ENCODE data around the gene RASGRP2. TPM values are rescaled to one million over a fixed set of nuclear protein-coding genes. Genes with fewer than 3 reads are reported as not detected.

The RASGRP2 gene
- total RNA-seq, 2 experiments from 2014 or later, result 3.5 to 4.6 TPM

GRCh38 chr11:64777449-64778222, 33.7 kb upstream of the RASGRP2 start:
- Mint-ChIP-seq H3K27ac (peak overlapping the region; percentile 89), H3K36me3 (peaks cover 53% of the 10 kb centered on the region), H3K4me1 (peaks cover 60% of the 10 kb centered on the region), H3K9me3 (no peaks in the 10 kb centered on the region), H3K27me3 (no peaks in the 10 kb centered on the region), H3K4me3 (peak overlapping the region; percentile 91)
- peak; percentile 89 for DNase-seq

GRCh38 chr11:64776875-64777274, 32.9 kb upstream of the RASGRP2 start:
- Mint-ChIP-seq H3K4me3 (peak overlapping the region; percentile 91), H3K27ac (peak overlapping the region; percentile 89), H3K4me1 (peaks cover 68% of the 10 kb centered on the region), H3K36me3 (peaks cover 60% of the 10 kb centered on the region), H3K9me3 (no peaks in the 10 kb centered on the region), H3K27me3 (no peaks in the 10 kb centered on the region)
- no peak for DNase-seq

DNA sequence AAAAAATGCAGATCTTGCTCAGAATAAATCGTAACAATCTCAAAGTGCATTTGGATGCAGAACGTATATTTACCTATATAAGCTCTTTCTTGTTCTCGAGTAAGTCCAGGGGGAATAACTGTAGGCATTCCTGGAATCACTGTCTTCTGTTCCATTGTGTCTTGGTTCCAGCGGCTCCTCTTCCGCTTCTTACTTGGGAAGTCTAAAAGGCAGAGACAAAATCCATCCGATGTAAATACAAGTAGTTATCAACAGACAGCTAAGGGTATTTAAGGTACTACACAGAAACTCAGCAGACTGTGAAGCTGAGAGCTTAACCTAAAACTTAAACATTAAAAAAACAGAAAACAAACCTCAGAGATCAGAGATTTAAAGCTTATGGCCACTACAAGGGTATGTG, 32.5 kb upstream of the RASGRP2 start:
- H3K9me3 Mint-ChIP-seq, result no peaks in the 10 kb centered on the region
- peak overlapping the region; percentile 91 for H3K4me3 Mint-ChIP-seq
- H3K4me1 Mint-ChIP-seq, result peaks cover 73% of the 10 kb centered on the region
- H3K27ac Mint-ChIP-seq, result peak overlapping the region; percentile 89
- H3K27me3 Mint-ChIP-seq, result no peaks in the 10 kb centered on the region
- H3K36me3 Mint-ChIP-seq, result peaks cover 64% of the 10 kb centered on the region
- no peak for DNase-seq

DNA sequence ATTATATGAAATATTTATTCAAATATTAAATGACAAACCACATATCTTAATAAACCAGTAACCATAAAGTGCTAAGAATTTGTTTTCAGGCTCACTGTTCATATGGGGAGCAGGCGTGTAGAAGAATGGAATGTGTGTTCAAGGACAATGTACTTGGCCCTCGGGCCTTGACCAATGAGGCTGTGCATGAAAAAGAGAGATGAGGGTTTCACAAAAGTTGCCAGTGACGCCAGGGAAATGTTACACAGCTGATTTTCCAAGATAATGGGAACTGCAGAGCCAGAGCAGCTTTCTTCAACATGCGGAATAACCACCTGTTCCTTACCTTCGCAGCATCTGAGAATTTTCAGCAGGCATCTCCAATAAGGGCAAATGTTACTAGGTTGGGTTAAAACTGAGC, 30.2 kb upstream of the RASGRP2 start:
- peak overlapping the region; percentile 82 for H3K27ac Mint-ChIP-seq
- H3K27me3 Mint-ChIP-seq, result no peaks in the 10 kb centered on the region
- DNase-seq, result no peak
- H3K9me3 Mint-ChIP-seq, result no peaks in the 10 kb centered on the region
- H3K4me3 Mint-ChIP-seq, result peak overlapping the region; percentile 91
- peaks cover 80% of the 10 kb centered on the region for H3K36me3 Mint-ChIP-seq
- peaks cover 75% of the 10 kb centered on the region for H3K4me1 Mint-ChIP-seq

DNA sequence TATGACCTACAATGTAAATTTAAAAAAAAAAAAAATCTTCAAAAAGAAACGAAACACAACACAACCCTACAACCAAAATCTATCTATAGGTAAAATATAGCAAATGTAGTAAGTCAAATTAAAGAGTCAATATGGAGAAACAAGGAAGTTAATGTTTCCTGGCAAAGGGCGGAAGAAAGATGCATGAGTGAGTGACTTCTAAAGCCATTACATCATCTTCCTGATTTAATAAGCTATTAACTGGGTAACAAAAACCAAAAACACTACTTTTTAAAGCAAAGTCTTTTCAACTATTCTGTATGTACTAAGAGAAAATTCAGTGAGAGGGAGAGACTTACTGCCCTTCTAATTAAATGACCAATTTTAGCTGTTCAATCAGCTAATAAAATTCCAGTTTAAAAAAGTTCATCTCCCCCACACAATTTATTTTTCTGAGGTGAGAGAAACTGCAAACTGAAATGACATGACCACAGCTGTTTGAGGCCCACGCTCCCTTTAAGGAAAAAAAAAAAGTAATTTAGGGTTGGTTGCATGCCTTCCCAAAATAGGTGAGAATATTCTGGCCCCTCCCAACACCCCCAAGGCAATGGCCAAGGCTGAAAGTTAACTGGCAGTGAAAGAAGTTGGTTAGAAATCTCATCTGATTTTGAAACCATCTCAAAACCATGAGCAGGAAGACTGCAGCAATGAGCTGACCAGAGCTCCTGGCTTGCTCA, 28.5 kb upstream of the RASGRP2 start:
- no peaks in the 10 kb centered on the region for H3K27me3 Mint-ChIP-seq
- peaks cover 90% of the 10 kb centered on the region for H3K4me1 Mint-ChIP-seq
- H3K4me3 Mint-ChIP-seq, result peak overlapping the region; percentile 62
- H3K36me3 Mint-ChIP-seq, result peaks cover 94% of the 10 kb centered on the region
- H3K27ac Mint-ChIP-seq, result peak overlapping the region; percentile 87
- H3K9me3 Mint-ChIP-seq, result no peaks in the 10 kb centered on the region
- DNase-seq, result no peak

- Mint-ChIP-seq H3K27ac (peak overlapping the region; percentile 87), H3K9me3 (no peaks in the 10 kb centered on the region), H3K4me3 (peak overlapping the region; percentile 62), H3K27me3 (no peaks in the 10 kb centered on the region), H3K36me3 (peaks cover 93% of the 10 kb centered on the region), H3K4me1 (peaks cover 91% of the 10 kb centered on the region)
- no peak for DNase-seq
Observed at GRCh38 chr11:64771861-64772260, 27.9 kb upstream of the RASGRP2 start.

DNA sequence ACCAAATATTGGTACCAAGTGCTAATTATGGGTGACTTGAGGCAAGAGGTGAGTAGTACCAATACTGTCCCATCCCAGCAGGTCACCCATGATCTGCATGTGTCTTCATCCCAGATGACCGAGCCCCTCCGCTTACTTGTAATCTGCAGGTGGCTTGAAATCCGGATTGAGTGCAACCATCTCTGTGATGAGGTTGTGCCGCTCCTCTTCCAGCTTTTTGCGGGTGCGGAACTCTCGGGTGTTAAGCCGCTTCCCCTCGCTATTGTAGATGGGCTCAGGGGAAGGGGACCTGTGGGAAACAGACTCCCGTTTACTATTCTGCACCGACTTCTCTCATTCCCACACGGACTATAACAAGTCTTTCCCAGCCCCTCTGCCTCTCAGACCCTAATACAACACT, 26.2 kb upstream of the RASGRP2 start:
- Mint-ChIP-seq H3K4me1 (peaks cover 85% of the 10 kb centered on the region), H3K36me3 (peaks cover 85% of the 10 kb centered on the region), H3K9me3 (no peaks in the 10 kb centered on the region), H3K27me3 (no peaks in the 10 kb centered on the region), H3K4me3 (no peak overlapping the region), H3K27ac (peak overlapping the region; percentile 35)
- no peak for DNase-seq

DNA sequence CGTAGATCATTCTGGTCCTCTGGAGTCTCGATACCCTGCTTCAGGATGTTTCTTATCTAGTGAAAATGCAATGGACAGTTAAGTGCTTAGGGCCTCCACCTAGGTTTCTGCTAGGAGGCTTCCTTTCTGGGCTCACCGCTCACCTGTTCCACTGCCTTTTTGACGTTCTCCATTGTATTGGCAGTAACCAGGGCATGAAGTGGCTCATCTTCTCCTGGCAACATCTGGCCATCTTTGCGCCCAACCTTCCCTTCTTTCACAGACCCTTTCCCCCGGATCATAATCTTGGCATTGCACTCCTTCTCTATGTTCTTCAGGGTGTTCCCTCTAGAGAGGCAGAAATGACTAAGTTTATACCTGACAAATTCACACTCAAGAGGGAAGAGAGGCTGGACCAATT, 25.3 kb upstream of the RASGRP2 start:
- H3K4me1 Mint-ChIP-seq, result peaks cover 85% of the 10 kb centered on the region
- no peaks in the 10 kb centered on the region for H3K9me3 Mint-ChIP-seq
- H3K27me3 Mint-ChIP-seq, result no peaks in the 10 kb centered on the region
- peaks cover 85% of the 10 kb centered on the region for H3K36me3 Mint-ChIP-seq
- no peak for DNase-seq
- peak overlapping the region; percentile 83 for H3K27ac Mint-ChIP-seq
- no peak overlapping the region for H3K4me3 Mint-ChIP-seq

DNA sequence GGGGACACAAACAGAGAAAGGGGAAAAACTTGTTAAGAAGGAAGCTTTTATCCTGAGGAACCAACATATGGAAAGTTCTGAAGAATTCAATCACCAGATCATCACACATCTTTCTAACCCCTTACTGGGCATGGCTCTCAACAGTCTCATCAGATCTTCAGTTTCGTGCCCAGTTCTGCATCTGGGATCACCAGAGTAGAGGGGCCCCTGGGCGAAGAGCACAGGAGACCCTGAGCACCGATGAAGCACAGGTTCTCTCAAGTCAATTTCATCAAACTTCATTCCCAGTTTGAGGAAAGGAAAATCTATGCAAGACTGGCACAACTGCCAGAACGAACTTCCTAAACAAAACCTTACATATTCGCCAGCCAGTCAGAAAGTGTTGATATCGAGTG, 24.4 kb upstream of the RASGRP2 start:
- Mint-ChIP-seq H3K36me3 (peaks cover 85% of the 10 kb centered on the region), H3K4me1 (peaks cover 86% of the 10 kb centered on the region)

DNA sequence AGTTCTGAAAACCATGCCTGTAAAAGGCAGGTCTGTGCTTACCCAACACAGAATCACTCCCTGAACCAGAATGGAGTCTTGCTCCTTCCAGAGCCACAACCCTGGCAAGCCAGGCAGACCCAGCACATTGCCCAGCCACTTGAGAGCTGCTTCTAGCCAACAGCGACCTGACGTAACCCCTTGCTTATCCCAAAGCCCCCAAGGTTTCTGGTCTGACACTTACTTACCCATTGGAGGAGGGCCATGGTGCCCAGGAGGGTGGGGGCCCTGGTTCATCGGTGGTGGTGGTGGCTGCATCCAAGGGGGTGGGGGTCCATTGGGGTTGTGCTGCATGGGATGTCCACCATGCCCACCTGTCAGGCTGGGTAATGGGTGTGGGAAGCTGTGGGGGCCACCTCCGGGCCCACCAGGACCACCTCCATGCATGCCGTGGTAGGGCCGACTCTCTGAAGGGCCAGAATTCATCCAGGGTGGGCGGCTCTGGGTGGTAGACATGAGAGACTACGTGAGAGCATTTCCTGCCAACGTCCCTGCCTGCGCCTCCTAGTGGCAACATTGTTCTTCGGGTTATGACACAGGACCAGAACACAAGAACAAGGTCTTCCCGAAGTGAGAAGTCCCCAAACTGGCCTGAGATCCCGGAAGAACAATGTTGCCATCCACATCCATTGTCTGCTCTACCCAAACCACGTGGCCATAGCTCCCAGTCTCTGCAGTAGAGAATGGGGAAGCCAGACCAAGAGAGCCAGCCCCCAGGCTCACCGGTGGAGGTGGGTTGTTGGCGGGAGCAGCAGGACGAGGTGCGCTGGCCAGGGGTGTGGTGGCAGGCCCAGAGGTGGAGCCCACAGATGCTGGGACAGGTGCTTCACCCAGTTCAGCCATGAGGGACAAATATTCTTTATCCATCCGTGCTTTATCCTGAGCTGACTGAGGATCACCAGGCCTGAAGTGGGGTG, 23.7 kb upstream of the RASGRP2 start:
- Mint-ChIP-seq H3K4me1 (peaks cover 86% of the 10 kb centered on the region), H3K36me3 (peaks cover 83% of the 10 kb centered on the region), H3K4me3 (peak overlapping the region; percentile 22), H3K9me3 (no peaks in the 10 kb centered on the region), H3K27ac (peak overlapping the region; percentile 83), H3K27me3 (no peaks in the 10 kb centered on the region)
- peak; percentile 75 for DNase-seq

More for the DNA sequence above, 24.4 kb upstream of the RASGRP2 start:
- peak overlapping the region; percentile 83 for H3K27ac Mint-ChIP-seq
- H3K4me3 Mint-ChIP-seq, result peak overlapping the region; percentile 22
- DNase-seq, result no peak
- H3K9me3 Mint-ChIP-seq, result no peaks in the 10 kb centered on the region
- H3K27me3 Mint-ChIP-seq, result no peaks in the 10 kb centered on the region

- Mint-ChIP-seq H3K4me1 (peaks cover 86% of the 10 kb centered on the region), H3K9me3 (no peaks in the 10 kb centered on the region), H3K36me3 (peaks cover 81% of the 10 kb centered on the region), H3K27ac (peak overlapping the region; percentile 83), H3K4me3 (no peak overlapping the region), H3K27me3 (no peaks in the 10 kb centered on the region)
- no peak for DNase-seq
Observed at GRCh38 chr11:64766881-64767280, 22.9 kb upstream of the RASGRP2 start.

DNA sequence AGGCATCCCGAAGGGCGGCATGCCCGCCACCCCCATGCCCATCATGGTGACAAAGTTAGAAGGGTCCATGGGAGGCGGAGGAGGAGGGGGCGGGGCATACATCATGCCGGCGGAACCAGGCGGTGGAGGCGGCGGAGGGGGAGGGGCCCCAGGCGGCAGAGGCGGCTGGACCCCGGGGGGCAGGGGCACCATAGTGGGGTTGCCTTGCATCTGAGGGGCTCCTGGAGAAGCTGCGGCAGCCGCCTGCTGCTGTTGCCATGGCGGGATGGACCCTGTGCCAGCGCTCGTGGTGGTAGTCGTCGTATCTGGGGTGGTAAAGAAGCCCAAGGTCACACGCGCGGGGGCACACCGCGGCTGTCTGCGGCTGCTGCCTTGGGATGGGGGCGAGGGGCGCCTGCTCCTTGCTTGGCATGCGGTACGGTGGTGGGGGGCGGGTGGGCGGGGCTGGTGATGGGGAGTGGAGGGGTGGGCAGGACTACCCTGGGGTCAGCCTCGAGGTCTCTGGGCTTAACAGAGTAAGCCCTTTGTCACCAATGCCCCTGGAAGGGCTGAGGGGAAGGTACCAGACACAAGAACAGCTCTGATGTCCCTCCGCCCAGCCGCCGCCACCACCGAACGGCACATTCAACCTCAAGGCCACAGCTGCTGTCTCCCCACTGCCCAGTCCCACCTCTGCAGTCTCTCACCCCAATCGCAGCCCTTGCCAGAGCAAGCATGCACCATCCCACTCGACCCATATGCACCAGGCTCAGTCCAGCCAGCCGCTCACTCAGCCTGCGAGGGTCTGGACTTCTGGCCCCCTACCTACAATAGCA, 22.1 kb upstream of the RASGRP2 start:
- H3K27me3 Mint-ChIP-seq, result no peaks in the 10 kb centered on the region
- H3K27ac Mint-ChIP-seq, result peak overlapping the region; percentile 88
- peaks cover 86% of the 10 kb centered on the region for H3K4me1 Mint-ChIP-seq
- no peaks in the 10 kb centered on the region for H3K9me3 Mint-ChIP-seq
- peak overlapping the region; percentile 69 for H3K4me3 Mint-ChIP-seq
- peaks cover 75% of the 10 kb centered on the region for H3K36me3 Mint-ChIP-seq
- no peak for DNase-seq

- peaks cover 87% of the 10 kb centered on the region for H3K4me1 Mint-ChIP-seq
- H3K36me3 Mint-ChIP-seq, result peaks cover 68% of the 10 kb centered on the region
- DNase-seq, result no peak
- no peaks in the 10 kb centered on the region for H3K27me3 Mint-ChIP-seq
- H3K27ac Mint-ChIP-seq, result peak overlapping the region; percentile 88
- no peaks in the 10 kb centered on the region for H3K9me3 Mint-ChIP-seq
- peak overlapping the region; percentile 69 for H3K4me3 Mint-ChIP-seq
Observed at GRCh38 chr11:64765291-64765850, 21.4 kb upstream of the RASGRP2 start.

GRCh38 chr11:64764753-64765152, 20.8 kb upstream of the RASGRP2 start:
- Mint-ChIP-seq H3K27me3 (no peaks in the 10 kb centered on the region), H3K4me1 (peaks cover 88% of the 10 kb centered on the region), H3K4me3 (peak overlapping the region; percentile 69), H3K9me3 (no peaks in the 10 kb centered on the region), H3K27ac (peak overlapping the region; percentile 88), H3K36me3 (peaks cover 63% of the 10 kb centered on the region)
- no peak for DNase-seq
